Thyroid gland (tissue), 4 donors: Measurements from ENCODE around the gene LRRC4C. TPM values are rescaled to one million over a fixed set of nuclear protein-coding genes. Genes with fewer than 3 reads are reported as not detected.

Experiments used
- DNase-seq, 2 donors: peaks; one replicate each; pipeline ENCODE4 v3.0.0-alpha.2; 2019
- H3K27ac ChIP-seq, 3 donors: fragments of 200-600 bp; sonication (generic); 1 replicate in 2 of 3; 2 replicates in 1 of 3; pipeline ENCODE4 v1.5.1; 2016 to 2019; ENCODE audit warnings: mild to moderate bottlenecking in 1 of 3, moderate library complexity in 1 of 3
- H3K27me3 ChIP-seq: fragments of 200-600 bp; sonication (generic); one replicate; pipeline ENCODE4 v1.5.1; 2019
- H3K36me3 ChIP-seq, 2 donors: fragments of 200-600 bp; sonication (generic); one replicate each; pipeline ENCODE4 v1.5.1; 2016 to 2019
- H3K4me1 ChIP-seq, 2 donors: fragments of 200-600 bp; sonication (generic); one replicate each; pipeline ENCODE4 v1.5.1; 2017 to 2019
- H3K4me3 ChIP-seq, 3 donors: fragments of 200-600 bp; sonication (generic); replicated peaks in 1 of 3; 1 replicate in 2 of 3; 2 replicates in 1 of 3; pipeline ENCODE4 v1.5.1; 2016; ENCODE audit warnings: mild to moderate bottlenecking in 1 of 3
- H3K9me3 ChIP-seq: fragments of 200-600 bp; sonication (generic); one replicate; pipeline ENCODE4 v1.5.1; 2017
- POLR2A ChIP-seq, 2 donors: fragments of 450-650 bp; IDR thresholded peaks; one replicate each; pipeline ENCODE4 v1.6.1; 2017; ENCODE audit warnings: antibody characterized with exemption in 2 of 2, mild to moderate bottlenecking in 2 of 2, moderate library complexity in 1 of 2
- WGBS, 2 donors: methylation state at CpG; one replicate each; pipeline ENCODE4 v1.1.5; 2017; 5-methylcytosine and 5-hydroxymethylcytosine counted together
- intact Hi-C: fragments of 100-400 bp; cut with DNase I; formaldehyde crosslinking; loops from one replicate; pipeline ENCODE4 v1.15.1; 2023
- total RNA-seq, 4 donors: library from RNA; depleted of rRNA; stranded (reverse); fragments of >200 nt; gene quantifications; one replicate each; pipeline ENCODE4 v1.2.3, GENCODE V29; 2016
- TF ChIP-seq, protein P1 (sequence below), 6 experiments: fragments of 200-600 bp in 3 of 6; fragments of 450-650 bp in 3 of 6; sonication (generic) in 3 of 6; IDR thresholded peaks; one replicate each; pipeline ENCODE4 v1.5.1; 2016 to 2019; ENCODE audit warnings: antibody characterized with exemption in 6 of 6, mild to moderate bottlenecking in 2 of 6, inconsistent platforms in 1 of 6, moderate library complexity in 1 of 6

LRRC4C gene
- total RNA-seq, 4 donors from 2014 or later = 4.6 to 13.9 (median 7.8) TPM

GRCh38 chr11:40323241-40323640, 1136.2 kb downstream of the LRRC4C start:
- Histone ChIP-seq H3K27ac (no peak overlapping the region), H3K4me1 (no peaks in the 10 kb centered on the region), H3K27me3 (no peaks in the 10 kb centered on the region), H3K9me3 (no peaks in the 10 kb centered on the region), H3K36me3 (no peaks in the 10 kb centered on the region), H3K4me3 (no peak overlapping the region)
- intact Hi-C loops = no loop called here
- no peak for TF ChIP-seq POLR2A (IDR thresholded peaks at IDR 0.05)
- TF ChIP-seq, protein P1, sequence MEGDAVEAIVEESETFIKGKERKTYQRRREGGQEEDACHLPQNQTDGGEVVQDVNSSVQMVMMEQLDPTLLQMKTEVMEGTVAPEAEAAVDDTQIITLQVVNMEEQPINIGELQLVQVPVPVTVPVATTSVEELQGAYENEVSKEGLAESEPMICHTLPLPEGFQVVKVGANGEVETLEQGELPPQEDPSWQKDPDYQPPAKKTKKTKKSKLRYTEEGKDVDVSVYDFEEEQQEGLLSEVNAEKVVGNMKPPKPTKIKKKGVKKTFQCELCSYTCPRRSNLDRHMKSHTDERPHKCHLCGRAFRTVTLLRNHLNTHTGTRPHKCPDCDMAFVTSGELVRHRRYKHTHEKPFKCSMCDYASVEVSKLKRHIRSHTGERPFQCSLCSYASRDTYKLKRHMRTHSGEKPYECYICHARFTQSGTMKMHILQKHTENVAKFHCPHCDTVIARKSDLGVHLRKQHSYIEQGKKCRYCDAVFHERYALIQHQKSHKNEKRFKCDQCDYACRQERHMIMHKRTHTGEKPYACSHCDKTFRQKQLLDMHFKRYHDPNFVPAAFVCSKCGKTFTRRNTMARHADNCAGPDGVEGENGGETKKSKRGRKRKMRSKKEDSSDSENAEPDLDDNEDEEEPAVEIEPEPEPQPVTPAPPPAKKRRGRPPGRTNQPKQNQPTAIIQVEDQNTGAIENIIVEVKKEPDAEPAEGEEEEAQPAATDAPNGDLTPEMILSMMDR (IDR thresholded peaks at IDR 0.05) = no peak
- DNase-seq = no peak
- 80 to 91% methylated on average over 3 of the region's 3 CpGs for WGBS, 2 donors

- H3K9me3 ChIP-seq = no peaks in the 10 kb centered on the region
- DNase-seq = no peak
- H3K36me3 ChIP-seq = no peaks in the 10 kb centered on the region
- intact Hi-C loops = no loop called here
- no peak for TF ChIP-seq POLR2A (IDR thresholded peaks at IDR 0.05)
- TF ChIP-seq, protein P1 (IDR thresholded peaks at IDR 0.05) = no peak
- WGBS, 2 donors = 82 to 87% methylated on average over 1 of the region's 1 CpG
- no peak overlapping the region for H3K4me3 ChIP-seq
- H3K27me3 ChIP-seq = no peaks in the 10 kb centered on the region
- no peak overlapping the region for H3K27ac ChIP-seq
- no peaks in the 10 kb centered on the region for H3K4me1 ChIP-seq
These were observed 1137.9 kb downstream of the LRRC4C start for GRCh38 chr11:40321537-40321936.

GRCh38 chr11:40316171-40316570, 1143.3 kb downstream of the LRRC4C start:
- no peaks in the 10 kb centered on the region for H3K9me3 ChIP-seq
- no peaks in the 10 kb centered on the region for H3K27me3 ChIP-seq
- no peak overlapping the region for H3K4me3 ChIP-seq
- DNase-seq = no peak
- intact Hi-C loops = no loop called here
- H3K27ac ChIP-seq = no peak overlapping the region
- TF ChIP-seq, protein P1 (IDR thresholded peaks at IDR 0.05) = no peak
- H3K4me1 ChIP-seq = no peaks in the 10 kb centered on the region
- no peaks in the 10 kb centered on the region for H3K36me3 ChIP-seq

DNA sequence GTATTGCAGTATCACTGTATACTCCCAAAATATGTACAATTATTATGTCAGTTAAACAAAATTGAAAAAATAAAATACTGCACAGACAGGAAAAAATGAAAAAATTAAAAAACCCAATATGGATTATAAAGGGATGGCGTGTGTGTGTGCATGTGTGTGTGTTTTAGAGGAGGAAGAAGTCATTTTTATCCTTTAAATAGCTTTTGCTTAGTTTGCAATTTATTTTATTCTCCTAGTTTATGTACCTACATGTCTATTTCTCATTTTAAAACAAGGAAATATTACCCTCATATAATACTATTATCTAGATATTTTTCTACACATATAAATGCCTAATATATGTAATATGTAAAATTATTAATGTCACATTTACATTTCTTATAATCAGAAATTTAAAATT, 1144.3 kb downstream of the LRRC4C start:
- no peak for DNase-seq
- TF ChIP-seq POLR2A (IDR thresholded peaks at IDR 0.05) = no peak
- TF ChIP-seq, protein P1 (IDR thresholded peaks at IDR 0.05) = no peak
- Histone ChIP-seq H3K36me3 (no peaks in the 10 kb centered on the region), H3K4me1 (no peaks in the 10 kb centered on the region), H3K27ac (no peak overlapping the region), H3K27me3 (no peaks in the 10 kb centered on the region), H3K9me3 (no peaks in the 10 kb centered on the region), H3K4me3 (no peak overlapping the region)
- WGBS, 2 donors = 75 to 82% methylated on average over 1 of the region's 1 CpG
- intact Hi-C loops = no loop called here

DNA sequence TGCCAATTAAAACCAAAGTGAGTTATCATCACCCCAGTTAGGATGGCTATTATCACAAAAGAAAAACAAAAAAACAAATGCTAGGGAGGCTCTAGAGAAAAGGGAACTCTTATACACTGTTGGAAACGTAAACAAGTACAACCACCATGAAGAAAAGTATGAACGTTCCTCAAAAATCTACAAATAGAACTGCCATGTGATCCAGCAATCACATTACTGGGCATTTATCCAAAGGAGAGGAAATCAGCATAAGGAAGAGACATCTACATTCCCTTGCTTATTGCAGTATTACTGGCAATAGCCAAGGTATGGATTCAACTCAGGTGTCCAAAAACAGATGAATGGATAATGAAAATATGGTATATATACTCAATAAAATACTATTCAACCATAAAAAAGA, 1145.1 kb downstream of the LRRC4C start:
- no peak for TF ChIP-seq POLR2A (IDR thresholded peaks at IDR 0.05)
- TF ChIP-seq, protein P1 (IDR thresholded peaks at IDR 0.05) = no peak
- H3K4me1 ChIP-seq = no peaks in the 10 kb centered on the region
- intact Hi-C loops = no loop called here
- no peak for DNase-seq
- H3K36me3 ChIP-seq = no peaks in the 10 kb centered on the region
- WGBS, 2 donors = 50 to 57% methylated on average over 2 of the region's 2 CpGs
- no peak overlapping the region for H3K27ac ChIP-seq
- H3K27me3 ChIP-seq = no peaks in the 10 kb centered on the region
- H3K9me3 ChIP-seq = no peaks in the 10 kb centered on the region
- no peak overlapping the region for H3K4me3 ChIP-seq
